Lung (tissue), 12 donors: ENCODE results near the gene ANKRD23. TPM values are rescaled to one million over a fixed set of nuclear protein-coding genes. Genes with fewer than 3 reads are reported as not detected.
"Not testable (repeated sequence)": the region's sequence is repeated elsewhere in the genome, so short reads cannot be mapped to it uniquely, and the experiment has no call there.

Source experiments
- ATAC-seq: fragments of 200-7000 bp; cut with Tn5 transposase; one replicate; pipeline ENCODE4 v1.9.1; 2020; ENCODE audit warnings: moderate number of reproducible peaks; ENCODE audit not compliant: insufficient read depth, low FRiP score
- DNase-seq, 3 donors: peaks; one replicate each; pipeline ENCODE4 v3.0.0-alpha.2; 2013 to 2017
- H3K27ac ChIP-seq, 2 donors: one replicate each; pipeline ENCODE4 v1.5.1; 2013; ENCODE audit warnings: mild to moderate bottlenecking in 2 of 2, moderate library complexity in 2 of 2, control low read depth in 1 of 2, inconsistent platforms in 1 of 2, low read depth in 1 of 2, low read length in 1 of 2
- H3K27me3 ChIP-seq, 3 donors: one replicate each; pipeline ENCODE4 v1.5.1; 2013; ENCODE audit warnings: low read length in 2 of 3; ENCODE audit not compliant: control insufficient read depth in 3 of 3, insufficient read depth in 3 of 3
- H3K36me3 ChIP-seq, 4 donors: one replicate each; pipeline ENCODE4 v1.5.1; 2013; ENCODE audit warnings: low read length in 4 of 4, mild to moderate bottlenecking in 1 of 4, moderate library complexity in 1 of 4; ENCODE audit not compliant: control insufficient read depth in 4 of 4, insufficient read depth in 4 of 4
- H3K4me1 ChIP-seq, 5 donors: one replicate each; pipeline ENCODE4 v1.5.1; 2013; ENCODE audit warnings: low read length in 5 of 5, mild to moderate bottlenecking in 2 of 5, moderate library complexity in 1 of 5; ENCODE audit not compliant: control insufficient read depth in 5 of 5, insufficient read depth in 5 of 5
- H3K4me3 ChIP-seq: one replicate; pipeline ENCODE4 v1.5.1; 2013; ENCODE audit warnings: mild to moderate bottlenecking, control low read depth, moderate library complexity
- H3K9ac ChIP-seq, 2 donors: one replicate each; pipeline ENCODE4 v1.5.1; 2013; ENCODE audit warnings: low read length in 2 of 2, control low read depth in 1 of 2; ENCODE audit not compliant: insufficient read depth in 1 of 2
- H3K9me3 ChIP-seq, 4 donors: one replicate each; pipeline ENCODE4 v1.5.1; 2013; ENCODE audit warnings: low read length in 3 of 4, mild to moderate bottlenecking in 1 of 4, moderate library complexity in 1 of 4; ENCODE audit not compliant: control insufficient read depth in 4 of 4, insufficient read depth in 3 of 4
- WGBS, 2 donors: extraction: QIAGEN DNeasy Blood & Tissue Kit; methylation state at CpG; one replicate each; pipeline ENCODE4 v1.1.7; 2013; 5-methylcytosine and 5-hydroxymethylcytosine counted together
- polyA plus RNA-seq, 2 donors: library from polyadenylated mRNA; stranded (reverse); fragments of 200-250 nt; gene quantifications; one replicate each; pipeline ENCODE4 v1.2.1, GENCODE V29; 2013
- total RNA-seq, 2 donors: library from RNA; depleted of rRNA in 1 of 2; stranded (reverse); fragments of >200 nt in 1 of 2; gene quantifications; one replicate each; pipeline ENCODE4 v1.2.1, GENCODE V29; 2014 to 2021
- TF ChIP-seq, protein P1 (sequence below): IDR thresholded peaks from 2 replicates; pipeline ENCODE4 v1.5.1; 2012; ENCODE audit warnings: mild to moderate bottlenecking; ENCODE audit errors: control extremely low read depth, extremely low read depth
- donor health status: control.
- donor health status: control.
- donor health status: Bipolar disorder and iron deficiency.
- donor health status: healthy.
- donor health status: DM: yes; HTN: yes; CAD: no.

Gene ANKRD23
- total and polyA plus RNA-seq, 4 donors, result 1.5 to 6.9 (median 4.4) TPM

DNA sequence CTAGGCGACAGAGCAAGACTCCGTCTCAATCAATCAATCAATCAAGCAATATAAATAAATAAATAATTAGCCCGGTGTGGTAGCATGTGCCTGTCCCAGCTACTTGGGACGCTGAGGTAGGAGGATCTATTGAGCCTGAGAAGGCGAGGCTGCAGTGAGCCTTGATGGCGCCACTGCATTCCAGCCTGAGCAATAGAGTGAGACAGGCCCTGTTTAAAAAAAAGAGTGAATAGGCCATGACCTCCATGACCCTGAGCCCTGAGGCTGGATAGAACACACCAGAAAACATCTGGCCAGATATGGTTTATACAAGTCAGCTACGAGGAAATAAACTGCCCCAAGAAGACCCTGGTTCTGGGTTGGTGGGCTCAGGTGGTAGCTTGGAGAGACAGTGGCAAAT lies 46.4 kb upstream of the ANKRD23 start:
- ATAC-seq (no peak), DNase-seq (no peak)
- H3K9ac ChIP-seq, result no peak overlapping the region
- H3K4me1 ChIP-seq, result peaks cover 0 to 53% (median 28%) of the 10 kb centered on the region in 5 donors
- H3K4me3 ChIP-seq, result no peak overlapping the region
- WGBS, 2 donors, result 87% methylated on average over 7 of the region's 7 CpGs
- H3K9me3 ChIP-seq, result no peaks in the 10 kb centered on the region
- H3K27ac ChIP-seq, result no peak overlapping the region
- no peaks in the 10 kb centered on the region for H3K36me3 ChIP-seq
- no peaks in the 10 kb centered on the region for H3K27me3 ChIP-seq
- TF ChIP-seq, protein P1, sequence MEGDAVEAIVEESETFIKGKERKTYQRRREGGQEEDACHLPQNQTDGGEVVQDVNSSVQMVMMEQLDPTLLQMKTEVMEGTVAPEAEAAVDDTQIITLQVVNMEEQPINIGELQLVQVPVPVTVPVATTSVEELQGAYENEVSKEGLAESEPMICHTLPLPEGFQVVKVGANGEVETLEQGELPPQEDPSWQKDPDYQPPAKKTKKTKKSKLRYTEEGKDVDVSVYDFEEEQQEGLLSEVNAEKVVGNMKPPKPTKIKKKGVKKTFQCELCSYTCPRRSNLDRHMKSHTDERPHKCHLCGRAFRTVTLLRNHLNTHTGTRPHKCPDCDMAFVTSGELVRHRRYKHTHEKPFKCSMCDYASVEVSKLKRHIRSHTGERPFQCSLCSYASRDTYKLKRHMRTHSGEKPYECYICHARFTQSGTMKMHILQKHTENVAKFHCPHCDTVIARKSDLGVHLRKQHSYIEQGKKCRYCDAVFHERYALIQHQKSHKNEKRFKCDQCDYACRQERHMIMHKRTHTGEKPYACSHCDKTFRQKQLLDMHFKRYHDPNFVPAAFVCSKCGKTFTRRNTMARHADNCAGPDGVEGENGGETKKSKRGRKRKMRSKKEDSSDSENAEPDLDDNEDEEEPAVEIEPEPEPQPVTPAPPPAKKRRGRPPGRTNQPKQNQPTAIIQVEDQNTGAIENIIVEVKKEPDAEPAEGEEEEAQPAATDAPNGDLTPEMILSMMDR, result no peak

GRCh38 chr2:96889502-96889901 lies 45.7 kb upstream of the ANKRD23 start:
- H3K4me3 ChIP-seq, DNase-seq, H3K9me3 ChIP-seq, H3K9ac ChIP-seq, H3K36me3 ChIP-seq, ATAC-seq, H3K27ac ChIP-seq, H3K27me3 ChIP-seq: not testable (repeated sequence)
- WGBS, 2 donors, result 93% methylated on average over 5 of the region's 5 CpGs
- peaks cover 0 to 57% (median 30%) of the 10 kb centered on the region in 5 donors for H3K4me1 ChIP-seq

- DNase-seq (peak in 2 of 3 donors; percentile 42 to 73), ATAC-seq (peak; percentile 23)
- peak overlapping the region in 1 of 2 donors; percentile 53 for H3K27ac ChIP-seq
- H3K9me3 ChIP-seq, result no peaks in the 10 kb centered on the region
- no peaks in the 10 kb centered on the region for H3K36me3 ChIP-seq
- WGBS, 2 donors, result 55 to 68% methylated on average over 12 of the region's 12 CpGs
- TF ChIP-seq, protein P1, result no peak
- H3K9ac ChIP-seq, result no peak overlapping the region
- no peaks in the 10 kb centered on the region for H3K27me3 ChIP-seq
- peaks cover 0 to 57% (median 33%) of the 10 kb centered on the region in 5 donors for H3K4me1 ChIP-seq
- H3K4me3 ChIP-seq, result no peak overlapping the region
Observed at GRCh38 chr2:96888072-96889011, 44.5 kb upstream of the ANKRD23 start.

- TF ChIP-seq, protein P1, result no peak
- Histone ChIP-seq H3K4me3 (no peak overlapping the region), H3K4me1 (peaks cover 0 to 56% (median 33%) of the 10 kb centered on the region in 5 donors), H3K27me3 (no peaks in the 10 kb centered on the region), H3K9ac (peak overlapping the region in 1 of 2 donors; percentile 16), H3K27ac (peak overlapping the region in 1 of 2 donors; percentile 32), H3K9me3 (no peaks in the 10 kb centered on the region), H3K36me3 (no peaks in the 10 kb centered on the region)
- no peak for ATAC-seq
- 57 to 79% methylated on average over 18 of the region's 18 CpGs for WGBS, 2 donors
- peak; percentile 68 to 80 (median 71) for DNase-seq
Observed at GRCh38 chr2:96887493-96888012, 43.7 kb upstream of the ANKRD23 start.
